Muscle layer of colon (tissue), 2 donors: Measurements from ENCODE around the gene SERPINB6.
"Not testable (repeated sequence)": the region's sequence is repeated elsewhere in the genome, so short reads cannot be mapped to it uniquely, and the experiment has no call there.

Experiments
- H3K27ac ChIP-seq: one replicate; pipeline ENCODE4 v1.7.0; 2013; ENCODE audit warnings: low read depth, mild to moderate bottlenecking, low read length, moderate library complexity
- H3K27me3 ChIP-seq, 2 donors: one replicate each; pipeline ENCODE4 v1.7.0; 2013; ENCODE audit warnings: low read length in 2 of 2, mild to moderate bottlenecking in 2 of 2; ENCODE audit not compliant: insufficient read depth in 2 of 2, control insufficient read depth in 1 of 2
- H3K36me3 ChIP-seq: one replicate; pipeline ENCODE4 v1.7.0; 2013; ENCODE audit warnings: mild to moderate bottlenecking, low read length; ENCODE audit not compliant: insufficient read depth
- H3K4me1 ChIP-seq: one replicate; pipeline ENCODE4 v1.7.0; 2013; ENCODE audit warnings: mild to moderate bottlenecking, low read length; ENCODE audit not compliant: insufficient read depth
- H3K4me3 ChIP-seq, 2 donors: one replicate each; pipeline ENCODE4 v1.7.0; 2013; ENCODE audit warnings: low read length in 2 of 2, low read depth in 1 of 2, mild to moderate bottlenecking in 1 of 2, moderate library complexity in 1 of 2
- H3K9ac ChIP-seq: one replicate; pipeline ENCODE4 v1.7.0; 2013; ENCODE audit warnings: low read length
- H3K9me3 ChIP-seq: one replicate; pipeline ENCODE4 v1.7.0; 2013; ENCODE audit warnings: mild to moderate bottlenecking, low read length
- donor health status: abdominal sarcoma.
- donor health status: Adenocarcinoma of cecum.

The SERPINB6 gene

GRCh38 chr6:3009930-3010329 lies 38.6 kb upstream of the SERPINB6 start:
- no peak overlapping the region for H3K4me3 ChIP-seq
- peaks cover 69% of the 10 kb centered on the region for H3K36me3 ChIP-seq
- H3K9me3 ChIP-seq, result no peaks in the 10 kb centered on the region
- no peaks in the 10 kb centered on the region for H3K4me1 ChIP-seq
- H3K27me3 ChIP-seq, result no peaks in the 10 kb centered on the region
- H3K27ac ChIP-seq, result no peak overlapping the region
- H3K9ac ChIP-seq, result no peak overlapping the region

DNA sequence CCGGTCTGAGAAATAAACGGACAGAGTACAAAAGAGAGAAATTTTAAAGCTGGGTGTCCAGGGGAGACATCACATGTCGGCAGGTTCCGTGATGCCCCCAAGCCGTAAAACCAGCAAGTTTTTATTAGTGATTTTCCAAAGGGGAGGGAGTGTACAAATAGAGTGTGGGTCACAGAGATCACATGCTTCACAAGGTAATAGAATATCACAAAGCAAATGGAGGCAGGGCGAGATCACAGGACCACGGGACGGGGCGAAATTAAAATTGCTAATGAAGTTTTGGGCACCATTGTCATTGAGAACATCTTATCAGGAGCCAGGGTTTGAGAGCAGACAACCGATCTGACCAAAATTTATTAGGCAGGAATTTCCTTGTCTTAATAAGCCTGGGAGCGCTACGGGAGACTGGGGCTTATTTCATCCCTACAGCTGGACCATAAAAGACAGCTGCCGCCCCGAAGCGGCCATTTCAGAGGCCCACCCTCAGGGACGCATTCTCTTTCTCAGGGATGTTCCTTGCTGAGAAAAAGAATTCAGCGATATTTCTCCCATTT lies 37.4 kb upstream of the SERPINB6 start:
- not testable (repeated sequence) for H3K27me3 ChIP-seq, H3K4me3 ChIP-seq, H3K4me1 ChIP-seq, H3K9ac ChIP-seq, H3K27ac ChIP-seq, H3K9me3 ChIP-seq
- peaks cover 66% of the 10 kb centered on the region for H3K36me3 ChIP-seq

DNA sequence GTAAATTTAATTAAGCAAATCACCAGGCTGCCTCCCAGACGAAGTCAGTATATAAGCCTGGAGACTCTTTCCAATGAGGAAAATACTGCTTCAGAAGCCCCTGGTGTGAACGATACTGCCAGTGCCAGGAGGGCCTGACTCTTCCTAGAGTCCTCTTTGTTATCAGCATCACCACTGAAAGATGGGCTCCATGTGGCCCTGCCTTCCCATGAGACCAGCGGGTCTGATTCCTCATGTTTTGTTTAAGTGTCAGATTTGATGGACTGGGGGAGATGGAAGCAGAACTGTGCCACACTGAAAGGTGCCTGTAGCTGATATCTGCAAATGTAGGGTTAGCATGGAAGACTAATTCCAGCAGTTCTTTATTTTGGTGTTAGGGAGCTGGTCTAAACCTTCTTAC lies 36.2 kb upstream of the SERPINB6 start:
- peaks cover 61% of the 10 kb centered on the region for H3K36me3 ChIP-seq
- H3K27ac ChIP-seq, result no peak overlapping the region
- no peak overlapping the region for H3K9ac ChIP-seq
- no peaks in the 10 kb centered on the region for H3K4me1 ChIP-seq
- no peaks in the 10 kb centered on the region for H3K27me3 ChIP-seq
- H3K4me3 ChIP-seq, result no peak overlapping the region
- H3K9me3 ChIP-seq, result no peaks in the 10 kb centered on the region

DNA sequence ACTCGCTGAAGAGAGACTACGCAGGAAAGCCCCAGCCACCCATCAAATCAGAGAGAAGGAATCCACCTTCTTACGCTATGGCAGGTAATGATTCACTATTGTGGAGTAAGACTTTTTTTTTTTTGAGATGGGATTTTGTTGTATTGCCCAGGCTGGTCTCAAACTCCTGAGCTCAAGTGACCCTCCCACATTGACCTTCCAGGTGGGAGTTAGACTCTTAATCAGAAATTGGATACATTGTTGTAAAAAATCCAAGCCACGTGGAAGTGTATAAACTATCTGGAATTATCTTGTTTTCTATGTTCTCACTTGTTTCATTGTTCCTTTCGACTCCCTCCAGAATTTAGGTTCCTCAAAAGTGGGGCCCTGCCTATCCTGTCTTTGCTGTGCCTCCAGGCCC lies 35.1 kb upstream of the SERPINB6 start:
- peaks cover 6% of the 10 kb centered on the region for H3K4me1 ChIP-seq

DNA sequence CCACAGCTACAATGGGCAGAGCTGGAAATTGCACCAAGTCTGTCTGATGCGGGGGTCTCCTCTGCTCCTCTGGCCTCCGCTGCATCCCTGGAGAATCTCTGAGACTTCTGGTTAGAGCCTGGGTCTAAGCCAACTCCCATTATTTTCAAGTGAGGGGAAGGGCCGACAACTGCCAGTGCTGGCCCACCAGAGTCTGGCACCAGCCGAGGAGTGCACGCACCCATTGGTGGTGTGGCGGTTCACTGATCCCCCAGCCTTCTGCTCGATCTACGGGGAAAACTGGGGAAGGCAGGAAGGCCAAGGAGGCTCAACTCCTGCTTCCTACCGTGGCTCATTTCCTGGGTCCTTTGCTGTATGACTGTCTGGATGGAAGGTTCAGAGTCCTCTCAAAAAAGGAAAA lies 34.5 kb upstream of the SERPINB6 start:
- H3K27me3 ChIP-seq, result no peaks in the 10 kb centered on the region

More for the DNA sequence above, 35.1 kb upstream of the SERPINB6 start:
- H3K27me3 ChIP-seq, result no peaks in the 10 kb centered on the region
- H3K4me3 ChIP-seq, result no peak overlapping the region
- H3K27ac ChIP-seq, result no peak overlapping the region
- no peaks in the 10 kb centered on the region for H3K9me3 ChIP-seq
- peaks cover 51% of the 10 kb centered on the region for H3K36me3 ChIP-seq
- no peak overlapping the region for H3K9ac ChIP-seq

GRCh38 chr6:3005077-3005476 lies 33.7 kb upstream of the SERPINB6 start:
- Histone ChIP-seq H3K4me3 (no peak overlapping the region), H3K9ac (no peak overlapping the region), H3K9me3 (no peaks in the 10 kb centered on the region), H3K27ac (no peak overlapping the region), H3K27me3 (no peaks in the 10 kb centered on the region), H3K4me1 (peaks cover 6% of the 10 kb centered on the region), H3K36me3 (peaks cover 45% of the 10 kb centered on the region)

More for the DNA sequence above, 34.5 kb upstream of the SERPINB6 start:
- peaks cover 51% of the 10 kb centered on the region for H3K36me3 ChIP-seq
- no peak overlapping the region for H3K4me3 ChIP-seq
- H3K9me3 ChIP-seq, result no peaks in the 10 kb centered on the region
- no peak overlapping the region for H3K27ac ChIP-seq
- H3K9ac ChIP-seq, result no peak overlapping the region
- H3K4me1 ChIP-seq, result peaks cover 6% of the 10 kb centered on the region

DNA sequence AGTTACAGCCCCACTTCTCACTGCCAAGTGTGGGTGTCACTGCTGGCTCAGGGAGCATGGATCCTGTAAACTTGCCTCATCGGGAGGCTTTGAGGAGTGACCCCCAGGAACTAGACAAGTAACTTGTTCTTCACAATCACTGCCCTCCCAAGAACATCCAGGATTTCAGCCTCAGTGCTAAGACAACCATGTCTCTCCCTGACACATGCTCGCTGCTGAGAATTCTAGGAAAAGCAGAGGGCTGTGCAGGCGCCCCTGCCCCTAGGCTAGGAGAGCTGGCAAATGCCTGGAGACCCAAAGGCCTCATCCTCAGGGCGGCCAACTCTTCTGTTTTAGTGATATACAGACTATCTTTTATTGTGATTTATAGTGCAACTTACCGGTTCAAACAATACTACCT lies 31.9 kb upstream of the SERPINB6 start:
- not testable (repeated sequence) for H3K27ac ChIP-seq, H3K9me3 ChIP-seq, H3K9ac ChIP-seq, H3K4me3 ChIP-seq, H3K27me3 ChIP-seq
- H3K4me1 ChIP-seq, result peaks cover 14% of the 10 kb centered on the region
- H3K36me3 ChIP-seq, result peaks cover 39% of the 10 kb centered on the region

DNA sequence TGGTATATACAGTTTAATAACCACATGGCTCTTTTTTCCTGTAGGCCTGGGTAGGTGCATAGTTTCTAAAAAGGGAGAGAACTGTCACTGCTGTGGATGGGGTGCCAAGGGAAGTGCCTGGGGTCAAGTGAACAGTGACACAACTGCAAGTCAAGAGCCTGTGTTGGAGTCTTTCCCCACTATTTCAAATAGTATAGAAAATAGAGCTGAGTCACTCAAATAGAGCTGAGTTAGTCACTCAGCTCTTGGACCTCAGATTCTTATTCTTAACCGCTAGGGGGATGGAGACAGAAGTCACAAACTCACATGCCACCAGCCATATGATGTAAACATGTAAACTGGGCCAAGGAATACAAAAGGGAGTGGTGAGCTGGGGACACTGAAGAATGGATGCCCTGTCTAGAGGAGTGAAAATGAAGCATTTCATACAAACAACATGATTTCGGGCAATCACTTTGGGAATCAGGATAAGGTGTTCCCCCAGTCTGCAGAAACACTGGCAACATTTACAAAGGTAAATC lies 30.5 kb upstream of the SERPINB6 start:
- Histone ChIP-seq H3K36me3 (peaks cover 28% of the 10 kb centered on the region), H3K9me3 (no peaks in the 10 kb centered on the region), H3K27me3 (no peaks in the 10 kb centered on the region), H3K27ac (no peak overlapping the region), H3K4me3 (no peak overlapping the region), H3K9ac (no peak overlapping the region), H3K4me1 (peaks cover 14% of the 10 kb centered on the region)

- Histone ChIP-seq H3K9me3 (no peaks in the 10 kb centered on the region), H3K4me1 (peaks cover 14% of the 10 kb centered on the region), H3K9ac (no peak overlapping the region), H3K27me3 (no peaks in the 10 kb centered on the region), H3K4me3 (no peak overlapping the region), H3K36me3 (peaks cover 22% of the 10 kb centered on the region), H3K27ac (no peak overlapping the region)
These were observed 29.9 kb upstream of the SERPINB6 start for GRCh38 chr6:3001146-3001772.

DNA sequence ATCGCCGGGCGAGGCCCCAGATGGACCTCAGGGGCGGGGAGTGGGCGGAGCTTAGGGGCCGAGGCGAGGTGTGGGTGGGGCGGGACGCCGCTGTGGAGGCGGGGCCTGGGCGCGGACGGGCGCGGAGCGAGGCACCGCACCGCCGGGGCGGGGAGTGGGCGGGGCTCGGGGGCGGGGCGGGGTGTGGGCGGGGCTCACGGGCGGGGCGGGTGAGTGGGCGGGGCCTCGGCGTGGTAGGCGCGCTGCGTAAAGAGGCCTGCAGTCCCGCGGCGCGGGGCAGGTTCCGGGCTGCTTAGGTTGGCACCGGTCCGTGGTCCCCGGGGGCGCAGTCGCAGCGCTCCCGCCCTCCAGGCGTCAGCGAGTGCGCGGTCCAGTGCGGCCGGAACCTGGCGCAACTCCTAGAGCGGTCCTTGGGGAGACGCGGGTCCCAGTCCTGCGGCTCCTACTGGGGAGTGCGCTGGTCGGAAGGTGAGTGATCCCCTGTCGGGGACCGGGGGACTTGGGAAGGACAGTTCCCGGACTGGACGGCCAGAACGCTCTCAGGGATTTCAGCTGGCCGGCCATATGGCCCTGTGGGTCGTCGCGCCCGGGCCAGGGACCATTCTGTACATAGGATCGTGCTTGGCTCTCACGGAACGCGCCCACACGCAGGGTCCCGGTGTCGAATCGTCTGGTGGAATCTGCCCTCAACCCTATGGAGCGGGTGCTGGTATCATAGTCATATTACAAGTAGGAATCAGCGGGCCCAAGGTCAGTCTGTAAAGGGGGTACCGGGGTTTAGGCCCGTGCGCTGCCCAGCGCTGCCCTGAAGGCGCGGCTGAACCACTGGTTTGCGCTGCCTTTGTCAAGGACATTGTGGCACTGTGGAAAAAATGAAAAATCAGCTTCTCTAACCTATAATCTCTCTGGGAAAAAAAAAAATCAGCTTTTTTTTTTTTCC lies 28.5 kb upstream of the SERPINB6 start, which contains the start of gene NQO2:
TSS of gene NQO2 (plus strand) at position 277 of the 940 bp plus-strand sequence. CDS start 6,659 bp downstream, outside the sequence.
- H3K9ac ChIP-seq, result peak within 1 kb of the TSS; percentile 76
- H3K9me3 ChIP-seq, result no peaks in the 10 kb centered on the region

DNA sequence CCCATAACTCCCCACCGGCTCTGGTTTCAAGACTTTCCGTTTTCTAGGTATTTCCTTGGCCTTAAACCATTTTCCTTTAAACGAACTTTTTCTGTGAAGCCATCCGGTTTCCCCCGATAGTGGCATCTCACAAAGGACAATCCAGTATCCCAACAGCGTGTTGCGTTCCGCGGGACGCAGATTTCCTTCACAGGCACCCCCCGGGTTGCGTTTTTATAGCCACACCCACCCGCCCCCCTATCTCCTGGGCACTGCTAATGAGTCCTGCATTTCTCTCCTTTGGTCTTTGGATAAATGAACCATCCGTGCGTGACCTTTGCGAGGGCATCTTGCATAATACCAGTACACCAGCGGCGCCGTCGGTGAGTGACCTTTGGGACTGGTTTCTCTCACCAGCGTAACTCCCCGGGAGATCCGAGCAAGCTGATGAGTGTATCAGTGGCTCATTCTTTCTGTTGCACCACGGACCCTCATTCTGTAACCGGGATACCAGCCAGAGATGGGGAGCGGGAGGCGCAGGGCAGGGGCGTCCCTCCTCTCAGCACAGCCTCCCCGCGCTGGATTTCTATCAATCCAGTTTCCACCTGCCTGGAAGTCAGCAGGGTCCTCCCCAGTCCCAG lies 27.7 kb upstream of the SERPINB6 start:
- no peaks in the 10 kb centered on the region for H3K27me3 ChIP-seq
- peaks cover 14% of the 10 kb centered on the region for H3K4me1 ChIP-seq
- H3K36me3 ChIP-seq, result peaks cover 1% of the 10 kb centered on the region
- peak overlapping the region; percentile 81 for H3K27ac ChIP-seq
- peak overlapping the region; percentile 64 to 71 for H3K4me3 ChIP-seq
- no peaks in the 10 kb centered on the region for H3K9me3 ChIP-seq
- peak overlapping the region; percentile 76 for H3K9ac ChIP-seq

More for the DNA sequence above, 28.5 kb upstream of the SERPINB6 start, which contains the start of gene NQO2:
- peaks cover 8% of the 10 kb centered on the region for H3K36me3 ChIP-seq
- peak within 1 kb of the TSS; percentile 81 for H3K27ac ChIP-seq
- peaks cover 14% of the 10 kb centered on the region for H3K4me1 ChIP-seq
- H3K4me3 ChIP-seq, result peak within 1 kb of the TSS; percentile 71 to 91
- no peaks in the 10 kb centered on the region for H3K27me3 ChIP-seq
